DLD1 (cell line): ENCODE results near the gene CMIP.
"Not testable (repeated sequence)": the region's sequence is repeated elsewhere in the genome, so short reads cannot be mapped to it uniquely, and the experiment has no call there.

ENCODE experiments used
- in situ Hi-C: cut with HindIII; loops from 2 replicates; pipeline ENCODE4 v1.10.0; 2017; ENCODE audit warnings: low sequenced_read_pairs

Gene CMIP

DNA sequence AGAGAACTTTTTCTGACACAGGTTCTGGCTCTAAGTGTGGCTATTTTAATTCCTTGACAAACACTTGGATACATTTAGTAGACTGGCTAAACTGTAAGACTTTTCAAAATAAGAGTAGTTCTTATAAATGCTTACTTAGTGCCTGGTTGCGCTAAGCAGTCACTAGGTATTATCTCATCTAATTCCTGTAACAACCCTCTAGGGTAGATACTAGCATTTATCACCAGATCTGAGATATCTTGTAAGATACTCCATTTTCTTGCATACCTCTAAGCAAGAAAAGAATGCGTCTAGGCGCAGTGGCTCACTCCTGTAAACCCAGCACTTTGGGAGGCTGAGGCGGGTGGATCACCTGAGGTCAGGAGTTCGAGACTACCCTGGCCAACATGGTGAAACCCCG lies 131.2 kb downstream of the CMIP start:
- in situ Hi-C loops: no loop called here

DNA sequence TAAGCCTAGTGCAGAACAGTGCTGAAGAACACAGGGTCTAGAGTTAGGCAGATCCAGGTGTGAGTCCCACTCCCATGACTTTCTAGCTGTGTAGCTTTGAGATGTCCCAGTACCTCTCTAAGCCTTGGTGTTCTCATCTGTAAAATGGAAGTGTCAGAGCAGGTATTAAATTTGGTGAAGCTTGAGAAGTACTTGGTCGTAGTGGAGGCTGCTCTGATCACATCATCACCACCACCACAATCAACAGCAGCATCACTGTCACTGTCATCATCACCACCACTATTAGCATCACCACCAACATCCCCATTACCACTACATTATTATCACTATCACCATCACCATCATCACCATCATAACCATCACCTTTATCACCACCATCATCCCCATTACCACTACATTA lies 132.1 kb downstream of the CMIP start:
- in situ Hi-C loops: no loop called here

DNA sequence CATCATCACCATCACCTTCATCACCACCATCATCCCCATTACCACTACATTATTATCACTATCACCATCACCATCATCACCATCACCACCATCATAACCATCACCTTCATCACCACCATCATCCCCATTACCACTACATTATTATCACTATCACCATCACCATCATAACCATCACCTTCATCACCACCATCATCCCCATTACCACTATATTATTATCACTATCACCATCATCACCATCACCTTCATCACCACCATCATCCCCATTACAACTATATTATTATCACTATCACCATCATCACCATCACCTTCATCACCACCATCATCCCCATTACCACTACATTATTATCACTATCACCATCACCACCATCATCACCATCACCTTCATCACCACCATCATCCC lies 132.7 kb downstream of the CMIP start:
- in situ Hi-C loops: not testable (repeated sequence)

DNA sequence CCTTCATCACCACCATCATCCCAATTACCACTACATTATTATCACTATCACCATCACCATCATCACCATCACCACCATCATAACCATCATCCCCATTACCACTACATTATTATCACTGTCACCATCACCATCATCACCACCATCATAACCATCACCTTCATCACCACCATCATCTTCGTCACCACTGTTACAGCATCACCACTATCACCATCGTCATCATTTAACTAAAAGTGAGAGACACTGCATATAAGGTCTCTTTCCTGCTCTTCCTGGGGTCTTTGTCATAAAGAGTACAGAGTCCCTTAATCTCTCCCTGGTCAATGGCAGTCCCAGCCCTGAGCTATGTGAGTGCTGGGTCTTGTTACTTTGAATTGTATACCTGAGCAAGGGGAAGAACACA lies 133.5 kb downstream of the CMIP start:
- in situ Hi-C loops: no loop called here

DNA sequence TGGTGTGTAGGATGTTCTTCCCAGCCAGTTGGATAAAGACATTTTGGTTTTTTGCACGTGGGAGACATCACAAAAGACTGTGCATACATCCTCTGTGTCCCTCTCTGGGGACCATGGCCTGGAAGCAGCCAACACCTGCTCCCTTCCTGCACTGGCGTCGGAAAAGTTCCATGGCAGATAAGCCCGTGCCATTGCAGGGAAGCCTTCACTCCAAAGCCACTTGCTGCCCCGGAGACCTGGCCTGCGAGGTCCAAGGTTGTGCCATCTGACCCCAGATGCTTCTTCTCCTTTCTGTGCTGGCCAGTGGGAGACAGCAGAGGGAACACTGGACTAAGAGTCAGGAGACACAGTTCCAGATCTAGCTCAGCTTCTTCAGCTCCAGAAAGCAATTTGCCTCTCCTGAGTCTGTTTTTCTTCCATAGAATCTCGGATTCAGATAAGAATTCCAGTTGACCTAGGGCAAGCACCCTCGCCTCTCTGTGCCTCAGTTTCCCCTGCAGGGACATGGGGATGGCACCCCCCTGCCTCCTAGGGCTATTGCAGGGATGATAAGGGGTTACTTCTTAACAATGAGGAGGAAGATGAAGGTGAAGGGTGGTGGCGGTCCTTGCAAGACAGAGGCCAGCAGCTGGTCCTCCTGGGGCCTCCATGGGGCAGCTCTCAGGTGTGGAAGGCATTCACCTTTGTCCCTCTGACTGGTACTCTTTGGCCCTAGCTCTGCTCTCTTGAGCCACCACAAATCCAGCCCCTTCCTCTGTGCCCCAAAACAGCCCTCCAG lies 134.2 kb downstream of the CMIP start:
- in situ Hi-C loops: no loop called here

DNA sequence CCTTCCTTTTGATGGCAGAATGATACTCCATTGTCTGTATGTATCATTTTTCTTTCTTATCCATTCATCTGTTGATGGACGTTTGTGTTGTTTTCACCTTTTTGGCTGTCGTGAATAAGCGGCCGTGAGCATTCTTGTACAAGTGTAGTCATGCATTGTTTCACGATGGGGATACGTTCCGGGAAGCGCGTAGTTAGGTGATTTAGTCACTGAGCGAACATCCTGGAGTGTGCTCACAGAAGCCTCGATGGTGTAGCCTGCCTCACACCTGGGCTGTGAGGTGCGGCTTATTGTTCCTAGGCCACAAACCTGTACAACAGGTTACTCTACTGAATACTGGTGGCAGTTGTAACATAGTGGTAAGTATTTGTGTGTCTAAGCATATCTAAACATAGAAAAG lies 136.5 kb downstream of the CMIP start:
- in situ Hi-C loops: no loop called here

DNA sequence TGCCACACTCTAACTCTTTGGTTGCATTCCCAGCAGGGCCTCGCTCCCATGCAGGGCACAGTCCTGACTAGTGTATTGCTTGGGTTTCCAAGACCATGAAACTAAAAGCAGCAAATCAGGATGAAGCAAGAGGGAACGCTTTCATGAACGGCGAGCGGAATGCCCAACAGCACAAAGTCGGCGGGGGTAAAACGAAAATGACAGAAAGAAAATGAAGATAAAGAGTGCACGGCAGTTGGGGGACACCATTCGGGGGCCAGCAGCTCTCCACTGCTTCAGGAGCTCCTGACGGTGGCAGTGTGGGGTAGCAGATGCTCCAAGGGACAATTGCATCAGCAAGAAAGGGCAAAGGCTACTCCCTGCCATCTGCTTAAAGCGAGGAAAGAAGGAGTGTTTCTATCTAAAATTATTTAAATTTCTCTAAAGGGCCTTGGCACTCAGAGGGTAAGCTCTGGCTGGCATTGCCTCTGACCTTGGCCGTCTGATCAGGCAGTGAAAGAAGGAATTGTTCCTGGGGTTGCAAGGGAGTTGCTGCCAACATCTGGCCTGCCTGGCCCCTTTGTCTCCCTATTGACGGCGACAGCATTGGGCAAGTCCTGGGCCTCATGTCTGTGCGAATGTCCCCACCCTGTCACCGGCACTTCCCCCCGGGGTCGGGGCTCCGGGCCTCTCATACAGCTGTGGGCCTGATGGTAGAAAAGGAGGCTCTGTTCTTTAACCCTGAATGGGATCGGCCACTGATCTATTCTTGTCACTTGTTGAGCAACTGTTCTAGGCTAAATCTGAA lies 138.2 kb downstream of the CMIP start:
- in situ Hi-C loops: no loop called here

DNA sequence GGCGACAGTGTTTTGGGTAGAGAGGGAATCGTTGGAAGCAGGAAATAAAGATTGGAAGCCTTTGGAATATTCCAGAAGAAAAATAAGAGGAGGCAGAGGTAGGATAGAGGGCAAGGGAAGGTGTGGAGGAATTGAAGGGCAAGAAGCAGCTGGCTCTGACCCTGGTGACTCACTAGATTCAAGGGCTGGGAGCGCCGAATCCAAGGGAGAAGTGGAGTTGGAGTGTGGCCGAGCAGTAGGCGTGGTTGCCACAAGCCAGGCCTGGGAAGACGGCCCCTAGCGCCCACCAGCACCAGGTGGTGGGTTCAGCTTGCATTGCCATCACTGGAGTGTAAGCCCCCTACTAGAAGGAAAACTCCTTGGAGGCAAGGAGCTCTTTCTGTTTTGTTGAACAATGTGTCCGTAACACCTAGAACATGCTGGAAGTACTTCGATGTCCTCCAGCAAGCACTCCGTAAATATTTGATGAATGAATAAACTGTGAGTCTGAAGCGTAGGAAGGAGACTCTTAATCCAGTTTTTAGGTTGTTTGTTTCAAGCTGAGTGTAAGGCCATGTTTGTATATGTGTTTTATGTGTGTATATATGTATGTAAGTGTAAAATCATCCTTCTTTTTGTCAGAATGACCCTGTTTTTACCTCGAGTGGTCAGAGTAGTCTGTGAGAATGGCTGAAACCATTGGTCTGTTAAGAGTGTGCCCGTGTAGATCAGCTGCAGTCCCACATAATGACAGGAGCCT lies 139.5 kb downstream of the CMIP start:
- in situ Hi-C loops: no loop called here

DNA sequence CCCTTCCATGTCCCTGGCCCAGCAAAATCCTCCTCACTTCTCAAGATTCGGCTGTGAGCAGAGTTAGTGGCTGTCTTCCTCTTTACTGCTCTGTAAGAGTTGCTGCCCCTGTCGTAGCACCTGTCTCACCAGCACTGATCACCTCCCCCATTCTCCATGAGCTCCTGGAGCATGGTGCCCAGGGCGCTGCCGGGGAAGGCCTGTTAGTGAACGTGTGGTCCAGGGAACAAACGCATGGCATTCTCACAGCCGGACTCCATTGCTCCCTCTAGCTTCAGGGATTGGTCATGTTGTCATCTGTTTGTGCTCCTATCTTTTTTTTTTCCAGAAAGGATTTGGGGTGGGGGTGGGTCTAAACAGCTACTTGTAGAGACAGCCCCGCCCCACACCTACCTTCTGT lies 141.2 kb downstream of the CMIP start:
- in situ Hi-C loops: no loop called here

DNA sequence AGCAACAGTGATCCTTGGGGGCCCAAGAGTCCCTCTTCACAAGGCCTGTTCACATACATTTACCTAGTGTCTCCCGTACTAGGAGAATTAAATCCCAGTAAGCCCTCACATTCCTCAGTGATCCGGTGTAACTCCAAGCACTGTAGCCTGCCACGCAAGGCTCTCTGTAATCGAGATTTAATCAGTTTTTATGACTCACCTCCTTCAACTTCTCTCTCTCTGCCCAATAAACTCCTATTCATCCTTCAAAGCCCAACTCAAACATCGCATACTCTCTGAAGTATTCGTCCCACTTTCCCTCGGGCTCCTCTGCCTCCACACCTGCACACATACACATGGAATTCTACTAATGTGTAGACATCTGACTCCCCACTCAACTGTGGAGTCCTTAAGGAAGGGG lies 141.8 kb downstream of the CMIP start:
- in situ Hi-C loops: no loop called here

DNA sequence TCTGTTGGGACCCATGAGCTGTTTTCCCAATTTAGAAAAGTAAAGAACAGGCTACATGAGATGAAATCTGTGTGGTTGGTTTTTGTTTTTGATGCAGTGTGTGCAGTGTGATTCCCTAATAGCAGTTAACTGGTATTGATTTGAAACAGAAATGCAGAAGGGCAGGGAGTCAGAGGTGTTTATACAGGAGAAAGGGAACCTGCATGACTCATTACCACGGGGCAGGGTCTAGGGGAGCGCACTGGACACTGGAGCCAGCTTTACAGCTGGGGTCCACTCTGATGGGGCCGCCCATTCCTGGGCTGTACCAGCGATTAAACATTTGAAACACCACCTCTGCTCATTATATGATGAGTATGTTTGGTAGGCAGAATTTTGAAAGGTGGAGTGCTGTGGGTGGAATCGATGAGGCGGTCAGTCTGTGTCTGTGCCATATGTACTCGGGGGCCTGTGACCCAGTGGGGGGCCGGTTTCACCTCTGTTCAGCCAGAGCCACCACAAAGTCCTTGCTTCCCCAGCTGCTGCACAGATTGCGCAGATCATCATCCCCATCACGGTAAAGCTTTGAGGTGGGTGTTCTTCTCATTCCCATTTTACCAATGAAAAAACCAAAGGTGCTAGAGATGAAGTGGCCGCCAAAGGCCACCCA lies 142.5 kb downstream of the CMIP start:
- in situ Hi-C loops: no loop called here

DNA sequence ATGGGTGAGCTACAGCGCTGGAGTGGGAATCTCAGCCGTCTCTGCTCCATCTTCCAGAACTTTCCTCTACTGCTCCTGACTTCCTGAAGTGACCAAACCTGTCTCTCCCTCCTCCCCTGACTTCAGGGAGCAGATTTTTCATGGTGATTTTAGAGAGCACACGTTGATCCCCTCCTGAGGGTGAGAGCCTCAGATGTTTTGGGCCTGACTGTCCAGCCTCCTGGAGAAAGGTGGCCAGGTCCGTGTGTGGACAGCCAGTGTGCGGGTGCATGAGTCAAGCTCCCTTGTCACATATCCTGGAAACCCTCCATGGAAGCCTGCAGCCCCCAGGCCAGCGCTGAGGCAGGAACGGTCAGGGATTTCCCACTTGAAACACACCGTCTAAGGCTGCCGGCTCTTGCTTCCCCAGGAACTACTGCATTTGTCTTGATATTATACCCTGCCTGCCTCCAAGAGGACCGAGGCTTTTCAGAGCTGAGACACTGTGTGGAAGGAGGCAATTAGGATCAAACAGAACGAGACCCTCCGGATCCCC lies 143.1 kb downstream of the CMIP start:
- in situ Hi-C loops: no loop called here

DNA sequence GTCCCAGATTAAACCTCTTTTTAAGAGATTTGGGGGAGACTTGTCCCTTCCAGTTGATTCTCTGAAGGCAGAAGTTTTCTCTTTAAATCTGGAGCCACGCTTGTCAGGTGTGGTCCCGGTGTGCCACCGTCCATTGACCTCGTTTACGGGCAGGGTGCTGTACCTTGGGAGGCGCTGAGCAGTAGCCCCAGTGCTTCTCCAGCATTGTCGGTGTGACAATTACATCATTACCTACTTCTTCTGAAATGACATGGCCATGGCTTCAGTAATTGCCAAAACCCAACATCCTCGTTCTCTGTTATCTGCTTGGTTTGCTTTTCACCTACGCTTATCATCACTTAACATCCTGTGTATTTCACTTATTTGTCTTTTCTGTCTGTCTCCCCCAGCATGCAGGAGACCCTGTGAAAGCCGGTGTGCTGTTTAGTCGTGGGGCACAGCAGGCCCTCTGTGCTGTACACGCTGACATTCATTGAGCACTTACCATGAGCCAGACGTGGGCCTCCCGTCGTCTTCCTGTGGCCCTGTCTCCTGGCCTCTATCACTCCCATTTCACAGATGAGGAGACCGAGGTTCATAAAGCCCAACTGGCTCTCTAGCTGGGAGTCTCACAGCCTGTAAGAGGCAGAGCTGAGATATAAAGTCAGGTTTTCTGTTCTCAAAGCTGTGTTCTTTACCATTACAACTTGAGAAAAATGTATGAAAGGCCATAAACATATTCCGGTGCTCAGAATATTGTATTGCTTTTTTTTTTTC lies 143.9 kb downstream of the CMIP start:
- in situ Hi-C loops: no loop called here

DNA sequence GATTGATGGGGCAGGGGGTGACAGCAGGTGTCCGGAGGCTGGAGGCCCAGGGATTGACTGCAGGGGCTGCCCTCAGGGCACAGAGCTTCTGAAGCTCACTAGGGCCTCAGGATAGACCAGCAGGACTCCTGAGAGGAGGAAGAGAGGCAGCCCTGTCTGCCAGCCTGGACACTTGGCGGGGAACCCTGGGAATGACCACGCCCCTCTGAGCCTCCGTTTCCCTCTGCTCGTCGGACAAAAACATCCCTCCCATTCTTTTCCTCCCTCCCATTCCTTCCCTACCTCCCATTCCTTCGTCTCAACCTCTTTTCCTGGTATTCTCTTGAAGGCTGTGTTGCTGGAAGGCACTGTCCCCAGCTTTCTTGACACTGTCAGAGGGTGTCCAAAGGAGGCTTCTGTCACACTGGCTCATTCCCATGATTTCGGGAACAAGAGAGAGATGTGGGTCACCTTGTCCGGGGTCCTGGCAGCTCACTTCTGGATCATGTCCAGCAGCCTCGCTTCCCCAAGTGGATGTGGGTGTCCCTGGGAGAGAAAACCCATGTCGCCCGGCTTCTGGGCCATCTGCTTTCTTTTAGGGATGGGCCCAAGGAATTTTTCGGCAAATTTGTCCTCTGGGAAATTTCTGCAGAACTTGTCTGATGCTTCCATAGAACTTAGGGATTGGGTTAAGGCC lies 145.5 kb downstream of the CMIP start:
- in situ Hi-C loops: no loop called here

DNA sequence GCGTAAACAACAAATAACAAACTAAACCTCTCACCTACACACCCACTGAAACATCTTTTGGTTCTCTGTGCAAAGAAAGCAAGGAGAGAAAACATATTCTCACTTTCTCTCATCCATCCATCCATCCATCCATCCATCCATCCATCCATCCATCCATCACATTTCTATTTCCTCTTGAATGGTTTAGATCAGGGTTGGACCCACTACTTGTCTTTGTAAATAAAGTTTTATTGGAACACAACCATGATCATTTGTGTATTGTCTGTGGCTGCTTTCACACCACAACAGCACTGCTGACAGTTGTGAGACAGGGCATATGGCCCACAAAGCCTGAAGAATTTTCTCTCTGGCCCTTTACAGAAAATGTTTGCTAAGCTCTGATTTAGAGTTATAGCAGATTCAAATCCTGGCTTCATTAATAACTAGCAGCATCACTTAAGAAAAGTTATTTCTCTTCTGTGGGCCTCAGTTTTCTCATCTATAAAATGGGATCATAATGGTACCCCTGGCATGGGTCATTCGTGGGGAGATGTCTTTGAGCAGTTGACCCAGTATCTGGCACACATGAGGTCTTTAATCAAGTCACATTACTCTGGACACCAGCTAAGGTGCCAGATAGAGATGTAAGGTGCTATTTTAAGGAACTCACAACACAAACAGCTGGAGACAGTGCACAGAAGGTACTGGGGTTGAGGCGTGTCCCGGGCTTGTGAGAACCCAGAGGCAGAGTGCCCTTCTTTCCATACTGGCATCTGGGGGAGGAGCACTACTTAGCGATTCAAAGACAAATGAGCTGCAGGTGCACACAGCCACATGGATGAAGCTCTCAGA lies 146.3 kb downstream of the CMIP start:
- in situ Hi-C loops: no loop called here

DNA sequence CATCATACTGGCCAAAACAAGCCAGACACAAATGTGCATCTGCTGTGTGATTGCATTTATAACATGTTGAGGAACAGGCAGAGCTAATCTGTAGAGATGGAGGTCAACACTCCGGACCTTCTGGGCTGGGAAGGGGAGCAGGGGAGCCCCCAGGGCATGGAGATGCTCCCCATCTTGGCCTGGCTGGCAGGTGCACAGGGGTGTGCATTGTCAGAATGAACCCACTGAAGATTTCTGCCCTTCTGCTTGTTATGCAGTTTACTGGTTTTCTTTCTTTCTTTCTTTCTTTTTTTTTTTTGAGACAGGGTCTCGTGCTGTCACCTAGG lies 146.9 kb downstream of the CMIP start:
- in situ Hi-C loops: no loop called here

DNA sequence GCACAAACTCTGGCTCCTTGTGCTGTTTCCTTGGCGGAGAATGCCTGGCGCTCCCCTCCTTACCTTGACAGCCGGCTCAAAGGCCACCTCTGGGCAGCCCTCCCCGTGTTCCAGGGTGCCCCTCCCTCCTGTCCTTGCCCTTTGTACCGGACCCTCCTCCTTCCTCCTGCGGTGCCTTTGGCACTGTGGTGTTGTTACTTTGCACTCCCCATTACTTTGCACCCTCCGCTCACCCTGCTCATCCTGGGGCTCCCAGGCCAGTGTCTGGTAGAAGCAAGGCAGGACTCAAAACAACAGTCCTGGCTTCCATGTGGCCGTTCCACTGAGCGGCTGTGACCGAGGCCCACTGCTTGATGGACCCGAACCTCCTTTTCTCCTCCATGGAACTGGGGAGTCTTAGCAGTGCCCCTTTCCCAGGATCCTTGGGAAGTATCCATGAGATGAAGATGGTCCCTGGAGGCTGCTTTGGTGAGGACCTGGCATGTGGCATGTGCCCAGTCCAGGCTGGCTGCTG lies 147.8 kb downstream of the CMIP start:
- in situ Hi-C loops: no loop called here

DNA sequence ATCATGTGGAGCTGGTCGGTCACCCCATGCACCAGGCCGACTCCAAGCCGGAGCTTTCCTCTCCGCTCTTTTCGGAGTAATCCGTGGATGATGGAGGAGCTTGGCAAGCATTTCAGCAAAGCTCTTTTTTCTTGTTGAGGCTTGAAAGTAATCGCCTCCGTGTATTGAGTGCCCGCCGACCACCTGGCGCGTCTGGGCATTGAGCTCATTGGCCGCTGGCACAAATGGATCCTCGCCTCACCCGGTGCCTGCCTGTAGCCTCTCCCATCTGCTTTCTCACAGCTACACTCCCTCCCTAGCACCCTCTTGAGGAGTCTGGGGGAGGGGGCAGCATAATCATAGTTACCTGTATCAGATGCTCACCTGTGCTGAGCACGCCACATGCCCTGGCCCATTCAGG lies 148.9 kb downstream of the CMIP start:
- in situ Hi-C loops: no loop called here
